H54 (cell line): ENCODE results near the gene TSPAN31.

ENCODE experiments used
- DNase-seq: peaks from one replicate; pipeline ENCODE4 v3.0.0; 2011; ENCODE audit warnings: low spot score, mixed read lengths; ENCODE audit not compliant: insufficient read length
- FAIRE-seq: peaks from 3 replicates; lab custom pipeline; 2011; peaks lifted over from hg19 to GRCh38; lab: Jason Lieb, UNC
- POLR2A ChIP-seq: IDR thresholded peaks from 2 replicates; pipeline ENCODE4 v1.6.1; 2011; ENCODE audit warnings: low read depth, mild to moderate bottlenecking, low read length

Gene TSPAN31

DNA sequence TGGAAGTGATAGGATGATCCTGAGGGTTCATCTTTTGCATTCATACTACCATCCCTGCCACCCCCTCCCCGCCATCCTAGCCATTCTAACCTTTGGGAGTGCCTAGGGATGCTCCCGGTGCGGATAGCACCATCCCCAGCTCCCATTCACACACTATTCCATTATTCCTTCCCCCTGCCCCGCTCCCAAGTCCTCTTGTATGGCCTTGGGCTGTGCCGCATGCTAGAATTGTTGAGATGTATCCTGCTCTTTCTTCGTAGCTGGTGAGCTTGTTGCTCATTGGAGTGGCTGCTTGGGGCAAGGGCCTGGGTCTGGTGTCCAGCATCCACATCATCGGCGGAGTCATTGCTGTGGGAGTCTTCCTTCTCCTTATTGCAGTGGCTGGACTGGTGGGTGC is 644 bp downstream of the TSPAN31 start:
- FAIRE-seq (no peak), DNase-seq (no peak)
- 0 out of 2 replicates have a peak, but pooled peaks have one; percentile 1 for TF ChIP-seq POLR2A

DNA sequence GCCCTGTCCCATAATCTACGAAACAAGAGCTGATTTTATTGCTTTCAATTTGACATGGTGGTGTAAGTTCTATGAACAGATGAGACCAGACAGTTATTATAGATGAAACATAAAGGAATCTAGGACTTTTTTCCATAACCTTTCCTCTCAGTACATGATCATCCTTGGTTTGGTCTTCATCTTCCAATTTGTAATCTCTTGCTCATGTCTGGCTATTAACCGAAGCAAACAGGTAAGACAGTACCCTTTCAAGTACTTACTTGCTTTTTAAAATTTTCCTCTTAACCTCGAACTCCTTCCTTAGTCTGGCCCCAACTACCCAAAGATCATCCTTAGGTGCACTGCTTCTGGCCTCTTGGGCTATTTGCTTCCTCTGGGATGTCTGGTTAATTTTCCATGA is 1.2 kb downstream of the TSPAN31 start:
- FAIRE-seq = no peak

GRCh38 chr12:57749061-57749460 is 4.2 kb downstream of the TSPAN31 start:
- no peak for TF ChIP-seq POLR2A
- FAIRE-seq = no peak
- no peak for DNase-seq

More for the DNA sequence above, 1.2 kb downstream of the TSPAN31 start:
- TF ChIP-seq POLR2A = no peak
- DNase-seq = no peak

- DNase-seq (no peak), FAIRE-seq (no peak)
- TF ChIP-seq POLR2A = no peak
Measured at GRCh38 chr12:57750561-57751431, 6.0 kb downstream of the TSPAN31 start.

GRCh38 chr12:57751432-57751787 is 6.6 kb downstream of the TSPAN31 start:
- TF ChIP-seq POLR2A = no peak
- DNase-seq (no peak), FAIRE-seq (no peak)

DNA sequence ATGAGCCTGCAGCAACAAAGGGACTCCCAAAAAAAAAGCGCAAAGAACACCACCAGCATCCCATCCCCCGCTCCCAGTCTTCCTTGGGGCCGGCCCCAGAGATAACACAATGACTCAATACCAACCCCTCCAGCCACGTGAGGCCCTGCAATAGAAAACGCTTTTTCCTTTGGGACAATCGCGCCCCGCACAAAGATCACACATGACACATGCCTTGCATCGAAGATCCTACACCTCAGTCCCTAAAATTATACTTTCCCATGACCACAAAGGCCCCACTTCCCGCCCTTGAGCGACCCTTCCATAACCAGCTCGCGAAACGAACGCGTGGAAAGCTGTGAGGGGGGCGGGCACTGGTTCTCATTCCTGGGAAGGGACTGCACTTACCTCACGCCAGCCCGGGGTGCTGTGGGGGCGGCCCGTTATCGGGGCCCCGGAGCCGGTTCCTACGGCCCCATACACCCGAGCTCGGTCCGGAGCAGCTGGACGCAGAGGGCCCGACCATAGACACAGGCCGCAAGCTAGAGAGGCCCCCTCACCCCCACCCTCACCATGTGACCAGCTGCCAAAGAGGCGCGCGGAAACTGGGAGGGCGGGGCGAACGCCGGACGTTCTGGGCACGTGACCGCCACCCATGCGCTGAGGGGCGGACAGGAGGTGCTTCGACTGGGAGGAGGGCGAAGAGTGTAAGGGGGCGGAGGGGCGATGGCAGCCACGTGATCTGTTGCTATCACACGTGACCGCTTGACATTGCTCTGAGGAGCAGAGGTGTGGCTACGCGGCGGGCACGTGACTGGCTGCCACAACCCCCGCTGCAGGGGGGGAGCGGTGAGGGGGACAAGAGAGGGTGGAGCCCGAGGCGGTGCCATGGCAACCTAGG is 7.2 kb downstream of the TSPAN31 start, which contains the start of gene CDK4:
Gene CDK4 (minus strand): TSS at position 523 of the 880 bp plus-strand sequence. CDS start 593 bp downstream, outside the sequence.
- peak; percentile 87 for FAIRE-seq
- DNase-seq = peak; percentile 98
- peak; percentile 44; the same call in 1 of the 2 replicates for TF ChIP-seq POLR2A

GRCh38 chr12:57752668-57753000 is 7.8 kb downstream of the TSPAN31 start:
- FAIRE-seq (no peak), DNase-seq (no peak)
- no peak for TF ChIP-seq POLR2A

DNA sequence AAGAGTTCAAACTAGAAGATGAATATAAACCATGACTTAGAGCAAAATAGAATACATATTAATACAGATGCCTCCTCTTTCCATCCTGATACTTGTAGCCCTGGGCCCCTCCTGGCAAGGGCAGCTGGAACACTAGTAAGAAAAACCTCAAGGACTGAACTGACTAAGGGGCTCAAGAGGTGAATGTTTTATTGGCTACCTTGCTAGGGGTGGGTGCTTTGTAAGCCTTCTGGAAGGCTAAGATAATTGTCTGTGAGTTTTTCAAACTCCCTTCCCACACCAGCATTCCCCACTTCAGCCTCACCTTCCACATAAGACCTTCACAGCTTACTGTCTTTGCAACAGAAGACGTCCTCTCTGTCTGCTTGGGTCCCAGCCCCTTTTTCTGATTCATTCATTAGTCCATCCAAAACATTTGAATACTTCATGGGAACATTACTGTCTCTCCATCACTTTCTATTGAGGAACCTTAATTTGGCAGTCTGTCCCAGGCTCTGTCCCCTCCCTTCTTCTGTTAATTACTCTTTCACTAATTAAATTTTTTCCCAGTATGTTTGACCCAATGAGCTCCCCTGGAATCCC is 9.0 kb downstream of the TSPAN31 start:
- FAIRE-seq = no peak
- TF ChIP-seq POLR2A = no peak
- DNase-seq = no peak

DNA sequence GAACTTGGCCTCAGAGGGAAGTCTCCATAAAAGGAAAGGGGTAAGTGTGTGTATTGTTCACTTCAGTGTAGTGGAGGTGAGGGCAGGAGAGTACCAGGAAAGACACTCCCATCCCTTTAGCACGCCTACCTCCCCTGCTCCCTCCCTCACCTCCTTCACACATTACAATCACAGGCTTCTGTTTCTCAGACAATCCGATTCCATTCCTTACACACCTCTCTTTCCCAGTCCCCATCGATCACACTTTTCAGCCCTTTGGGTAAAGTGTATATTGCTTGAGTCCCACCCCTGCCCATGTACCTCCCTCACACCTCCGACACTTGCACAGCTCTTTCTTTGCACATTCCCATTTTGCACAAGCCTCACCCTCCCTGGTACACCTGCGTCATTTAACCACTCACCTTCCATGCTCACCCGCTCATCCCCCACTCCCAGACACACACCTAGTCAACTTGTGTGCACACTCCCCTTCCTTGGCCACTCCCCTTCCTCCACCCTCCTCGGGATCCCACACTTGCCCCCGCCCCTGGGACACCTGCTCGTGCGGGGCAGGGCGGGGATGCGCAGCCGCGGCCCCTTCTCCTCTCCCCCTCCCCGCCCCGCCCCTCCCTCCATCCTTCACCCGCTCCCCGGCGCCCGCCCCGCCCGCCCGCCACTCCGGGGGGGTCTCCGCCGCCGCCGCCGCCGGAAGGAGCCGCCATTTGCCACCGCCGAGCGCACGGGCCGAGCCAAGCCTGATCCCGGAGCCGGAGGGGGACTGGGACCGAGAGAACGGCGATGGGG is 9.8 kb downstream of the TSPAN31 start, which contains the start of gene MARCHF9:
Gene MARCHF9 (plus strand): TSS at position 693 of the 783 bp plus-strand sequence. CDS start 426 bp downstream, outside the sequence.
- FAIRE-seq (no peak), DNase-seq (peak; percentile 83)
- no peak for TF ChIP-seq POLR2A

- FAIRE-seq = no peak
- no peak for DNase-seq
- no peak for TF ChIP-seq POLR2A
Measured at GRCh38 chr12:57755194-57755453, 10.3 kb downstream of the TSPAN31 start.

- TF ChIP-seq POLR2A = no peak
- FAIRE-seq (no peak), DNase-seq (no peak)
Measured at GRCh38 chr12:57755454-57756372, 10.9 kb downstream of the TSPAN31 start.

GRCh38 chr12:57756406-57757341 is 11.8 kb downstream of the TSPAN31 start:
- no peak for FAIRE-seq
- TF ChIP-seq POLR2A = no peak
- DNase-seq = no peak
